Left hindlimb (tissue), 1 donor: ENCODE measurements around the gene MAN1B1.

Experiments
- DNase-seq: peaks from one replicate; pipeline ENCODE4 v3.0.0-alpha.2; 2018

MAN1B1 gene

DNA sequence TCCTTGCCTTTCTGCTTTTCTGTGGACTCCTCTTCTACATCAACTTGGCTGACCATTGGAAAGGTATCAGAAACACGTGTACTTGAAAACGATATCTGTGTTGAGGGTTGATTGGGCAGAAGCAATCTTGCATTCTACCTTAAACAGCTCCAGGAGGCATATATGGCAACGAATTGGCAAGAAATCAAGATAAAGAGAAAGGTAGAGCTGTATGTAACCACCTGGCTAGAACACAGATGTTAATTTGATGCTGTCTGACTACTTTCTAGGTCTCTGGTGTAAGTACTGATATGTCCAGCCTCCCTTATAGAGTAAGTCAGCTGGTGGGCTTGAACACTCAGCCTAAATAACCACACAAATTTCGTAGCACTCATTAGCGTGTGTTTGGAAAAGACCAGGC is 1.3 kb downstream of the MAN1B1 start:
- no peak for DNase-seq

DNA sequence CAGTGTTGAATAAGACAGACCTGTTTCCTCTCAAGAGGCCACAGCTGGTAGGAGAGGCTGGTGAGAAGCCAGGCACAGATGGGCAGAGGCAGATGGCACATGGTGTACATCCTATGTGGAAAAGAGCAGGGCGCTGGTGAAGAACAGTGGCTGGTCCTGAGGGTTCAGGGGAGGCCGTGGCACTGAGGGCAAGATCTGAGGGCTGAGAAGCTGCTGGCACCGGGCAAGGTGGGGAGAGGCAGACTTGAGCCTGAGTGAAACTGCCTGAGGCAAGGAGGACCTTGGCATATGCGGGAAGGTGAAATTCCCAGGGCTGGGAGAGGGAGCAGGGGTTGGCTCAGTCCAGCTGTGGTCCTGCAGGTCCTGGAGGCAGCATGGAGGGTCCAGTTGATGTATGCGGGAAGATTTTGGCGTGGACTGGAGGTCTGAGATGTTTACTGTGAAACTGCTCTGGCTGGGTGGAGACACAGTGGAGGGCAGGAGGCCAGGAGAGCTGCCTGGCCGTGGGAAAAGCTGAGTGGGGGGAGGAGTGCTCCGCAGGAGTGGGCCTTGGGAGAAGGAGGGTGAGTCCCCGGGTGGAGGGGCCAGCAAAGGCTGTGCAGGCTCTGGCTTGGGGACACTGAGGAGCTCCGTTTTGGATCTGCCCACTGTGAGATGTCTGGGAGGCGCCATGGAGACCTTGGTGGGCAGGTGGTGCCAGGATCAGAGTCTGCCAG is 2.6 kb downstream of the MAN1B1 start:
- no peak for DNase-seq

DNA sequence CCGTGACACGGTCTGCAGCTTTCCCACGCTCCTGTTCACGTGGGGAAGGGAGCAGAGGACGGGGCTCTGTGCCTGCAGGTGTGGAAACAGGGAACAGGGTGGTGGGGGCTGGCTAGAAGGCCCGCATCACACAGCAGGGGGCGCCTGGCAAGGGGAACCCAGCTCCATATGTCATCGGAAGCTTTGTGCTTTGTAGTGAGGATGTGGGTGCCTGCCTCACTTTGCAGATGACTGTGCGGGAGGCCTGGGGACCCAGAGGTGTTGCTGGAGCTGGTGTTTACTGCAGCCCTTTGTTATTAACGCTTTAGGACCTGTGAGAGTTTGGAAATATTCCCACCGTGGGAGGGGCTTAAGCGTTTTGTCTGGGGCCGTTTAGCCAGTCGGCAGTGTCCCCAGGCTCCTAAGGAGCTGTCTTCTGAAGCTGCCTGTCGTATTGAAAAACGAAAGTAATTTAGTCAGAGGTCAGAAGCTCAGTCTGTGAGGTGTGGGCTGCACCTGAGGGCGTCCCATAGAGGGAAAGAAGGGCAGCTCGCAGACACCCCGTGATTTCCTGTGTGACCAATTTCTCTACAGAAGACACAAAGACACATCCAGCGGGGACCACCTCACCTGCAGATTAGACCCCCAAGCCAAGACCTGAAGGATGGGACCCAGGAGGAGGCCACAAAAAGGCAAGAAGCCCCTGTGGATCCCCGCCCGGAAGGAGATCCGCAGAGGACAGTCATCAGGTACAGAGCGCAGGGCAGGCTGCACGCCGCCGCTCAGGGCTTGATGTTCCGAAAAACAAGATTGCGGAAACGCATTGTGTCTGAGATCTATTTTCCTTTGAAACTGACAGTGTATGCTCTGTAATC is 9.1 kb downstream of the MAN1B1 start:
- DNase-seq, result no peak

DNA sequence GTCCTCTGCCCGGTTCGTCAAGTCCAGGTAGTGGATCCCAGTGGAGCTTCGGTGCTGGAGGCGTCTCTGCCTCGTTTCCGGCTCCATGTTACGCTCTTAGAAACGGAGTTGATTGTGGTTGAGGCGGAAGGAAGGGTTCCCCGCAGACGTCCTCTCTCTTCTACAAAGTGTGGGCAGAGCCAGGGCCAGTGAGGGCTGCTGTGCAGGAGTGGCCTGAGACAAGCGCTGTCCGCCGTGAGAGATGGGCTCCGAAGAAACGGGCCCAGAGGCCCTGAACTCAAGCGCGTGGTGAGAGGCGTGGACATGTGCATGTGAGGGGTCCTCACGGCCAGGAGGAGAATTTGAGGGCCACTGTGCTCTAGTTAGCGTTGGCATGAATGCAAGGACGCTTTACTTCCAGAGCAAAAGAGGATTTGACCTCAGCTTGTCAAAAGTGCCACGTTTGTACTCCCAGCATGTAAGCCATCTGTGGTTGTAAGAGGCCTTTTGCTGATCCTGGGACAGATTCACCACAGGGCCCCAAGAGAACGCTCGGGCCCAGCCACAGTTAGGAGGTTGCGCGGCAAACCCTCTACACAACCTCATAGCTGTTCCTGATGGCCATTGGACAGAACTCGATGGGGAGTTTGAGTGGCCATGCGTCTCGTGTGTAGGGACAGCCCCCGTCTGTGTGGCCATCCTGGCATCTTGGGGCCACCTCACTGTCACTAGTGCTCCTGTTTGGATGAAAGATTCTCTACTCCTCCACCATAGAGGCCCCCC is 10.2 kb downstream of the MAN1B1 start:
- no peak for DNase-seq

DNA sequence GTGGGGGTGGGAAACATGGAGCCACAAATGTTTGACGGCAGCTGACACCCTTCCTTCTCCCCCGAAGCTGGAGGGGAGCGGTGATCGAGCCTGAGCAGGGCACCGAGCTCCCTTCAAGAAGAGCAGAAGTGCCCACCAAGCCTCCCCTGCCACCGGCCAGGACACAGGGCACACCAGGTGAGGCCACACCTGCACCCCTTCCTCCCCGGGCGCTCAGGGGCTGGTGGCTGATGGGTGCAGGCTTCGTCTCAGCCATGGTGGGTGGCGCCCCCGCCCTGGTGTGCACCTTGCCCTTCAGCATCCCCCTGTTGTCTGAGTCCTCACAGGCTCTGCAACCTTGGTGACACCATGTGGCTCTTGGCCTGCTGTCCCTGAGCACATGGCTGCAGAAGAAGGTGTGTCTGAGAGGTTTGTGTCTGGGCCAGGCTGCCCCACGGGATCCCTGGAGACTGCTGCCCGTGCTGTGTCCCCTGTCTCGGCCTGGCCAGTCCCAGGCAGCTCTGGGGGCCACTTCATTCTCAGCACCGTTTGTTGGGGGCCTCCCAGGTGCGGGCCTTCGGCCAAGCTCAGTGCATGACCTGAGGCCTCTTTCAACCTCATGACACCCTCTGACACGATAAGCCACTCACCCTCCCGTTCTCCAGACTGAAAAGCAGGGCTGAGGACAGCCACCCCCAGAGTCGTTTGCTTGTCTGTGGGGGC is 11.1 kb downstream of the MAN1B1 start:
- DNase-seq, result no peak

DNA sequence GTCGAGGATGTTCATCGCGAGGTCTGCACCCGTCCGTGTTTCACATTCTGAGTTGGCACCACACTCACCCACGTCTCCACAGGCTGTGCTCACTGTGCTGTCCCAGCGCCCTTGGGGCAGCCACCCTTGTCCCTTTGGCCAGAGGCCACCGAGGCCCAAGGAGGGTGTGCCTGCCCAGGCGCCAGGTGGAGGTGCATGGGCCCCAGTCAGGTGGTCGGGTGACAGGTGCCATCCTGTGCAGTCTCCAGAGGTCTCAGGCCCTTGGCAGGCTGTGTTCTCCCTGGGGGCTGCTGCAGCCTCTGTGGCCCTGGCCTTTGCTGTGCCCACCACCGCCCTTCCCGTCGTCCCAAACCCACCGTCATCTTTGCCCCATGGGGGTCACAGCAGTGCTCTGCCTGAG is 12.4 kb downstream of the MAN1B1 start:
- DNase-seq, result no peak

DNA sequence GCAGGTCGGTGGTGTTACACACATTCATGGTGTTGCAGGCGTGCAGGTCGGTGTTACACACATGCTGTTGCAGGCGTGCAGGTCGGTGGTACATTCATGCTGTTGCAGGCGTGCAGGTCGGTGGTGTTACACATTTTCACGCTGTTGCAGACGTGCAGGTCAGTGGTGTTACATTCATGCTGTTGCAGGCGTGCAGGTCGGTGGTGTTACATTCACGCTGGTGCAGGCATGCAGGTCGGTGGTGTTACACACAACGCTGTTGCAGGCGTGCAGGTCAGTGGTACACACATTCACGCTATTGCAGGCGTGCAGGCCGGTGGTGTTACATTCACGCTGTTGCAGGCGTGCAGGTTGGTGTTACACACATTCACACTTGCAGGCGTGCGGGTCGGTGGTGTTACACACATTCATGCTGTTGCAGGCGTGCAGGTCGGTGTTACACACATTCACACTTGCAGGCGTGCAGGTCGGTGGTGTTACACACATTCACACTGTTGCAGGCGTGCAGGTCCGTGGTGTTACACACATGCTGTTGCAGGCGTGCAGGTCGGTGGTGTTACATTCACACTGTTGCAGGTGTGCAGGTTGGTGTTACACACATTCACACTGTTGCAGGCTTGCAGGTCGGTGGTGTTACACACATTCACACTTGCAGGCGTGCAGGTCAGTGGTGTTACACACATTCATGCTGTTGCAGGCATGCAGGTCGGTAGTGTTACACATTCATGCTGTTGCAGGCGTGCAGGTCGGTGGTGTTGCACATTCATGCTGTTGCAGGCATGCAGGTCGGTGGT is 16.6 kb downstream of the MAN1B1 start:
- no peak for DNase-seq

DNA sequence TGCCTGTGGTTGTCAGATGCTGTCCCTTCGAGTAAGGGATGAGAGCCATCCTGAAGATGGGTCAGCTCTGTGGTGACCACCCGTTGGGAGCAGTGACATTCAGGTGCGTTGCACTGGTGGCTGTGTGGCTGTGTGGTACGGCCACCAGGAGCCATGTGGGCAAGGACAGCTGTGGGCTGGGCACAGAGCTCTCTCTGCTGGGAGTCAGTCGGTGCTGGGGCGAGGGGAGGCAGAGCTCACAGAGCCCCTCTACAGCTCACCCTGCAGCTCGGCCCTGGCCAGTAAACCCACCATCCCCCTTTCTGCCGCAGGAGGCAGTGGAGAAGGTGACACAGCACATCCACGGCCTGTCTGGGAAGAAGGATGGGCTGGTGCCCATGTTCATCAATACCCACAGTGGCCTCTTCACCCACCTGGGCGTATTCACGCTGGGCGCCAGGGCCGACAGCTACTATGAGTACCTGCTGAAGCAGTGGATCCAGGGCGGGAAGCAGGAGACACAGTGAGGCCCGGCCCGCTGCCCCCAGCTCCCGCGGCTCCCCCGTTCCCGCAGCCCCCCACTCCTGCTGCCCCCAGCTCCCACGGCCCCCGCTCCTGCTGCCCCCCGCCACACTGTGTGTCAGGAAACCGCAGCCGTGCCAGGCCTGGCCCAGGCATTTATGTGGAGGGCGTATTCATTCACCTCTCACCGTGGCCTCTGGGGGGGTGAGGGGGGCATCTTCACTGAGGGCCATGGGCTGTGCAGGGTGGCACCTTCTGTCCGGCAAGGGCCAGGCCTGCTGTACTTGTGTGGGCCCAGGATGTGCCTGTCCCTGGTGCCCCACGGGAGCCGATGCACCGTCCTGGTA is 19.3 kb downstream of the MAN1B1 start:
- DNase-seq, result no peak

DNA sequence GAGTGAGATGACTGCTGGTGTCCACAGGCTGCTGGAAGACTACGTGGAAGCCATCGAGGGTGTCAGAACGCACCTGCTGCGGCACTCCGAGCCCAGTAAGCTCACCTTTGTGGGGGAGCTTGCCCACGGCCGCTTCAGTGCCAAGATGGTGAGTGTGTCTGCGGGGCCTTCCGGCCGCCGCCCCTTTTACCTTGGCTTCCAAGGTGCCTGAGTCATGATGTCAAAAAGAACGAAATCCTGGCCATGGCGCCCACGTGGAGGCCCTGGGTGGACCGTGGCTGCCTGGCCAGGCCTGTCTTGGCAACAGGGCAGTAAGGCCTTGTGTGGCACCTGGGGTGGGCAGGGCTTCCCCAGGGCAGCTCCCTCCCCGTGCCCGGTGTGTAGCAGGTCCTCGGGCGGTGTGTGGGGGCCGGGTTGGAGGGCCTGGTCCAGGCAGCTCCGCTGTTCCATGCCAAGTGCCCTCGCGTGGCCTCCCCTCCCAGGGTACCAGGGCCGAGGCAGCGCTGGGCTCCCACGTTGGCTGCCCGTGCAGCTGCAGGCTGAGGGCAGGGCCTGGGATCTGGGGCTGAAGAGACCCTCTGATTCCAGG is 20.0 kb downstream of the MAN1B1 start:
- no peak for DNase-seq

DNA sequence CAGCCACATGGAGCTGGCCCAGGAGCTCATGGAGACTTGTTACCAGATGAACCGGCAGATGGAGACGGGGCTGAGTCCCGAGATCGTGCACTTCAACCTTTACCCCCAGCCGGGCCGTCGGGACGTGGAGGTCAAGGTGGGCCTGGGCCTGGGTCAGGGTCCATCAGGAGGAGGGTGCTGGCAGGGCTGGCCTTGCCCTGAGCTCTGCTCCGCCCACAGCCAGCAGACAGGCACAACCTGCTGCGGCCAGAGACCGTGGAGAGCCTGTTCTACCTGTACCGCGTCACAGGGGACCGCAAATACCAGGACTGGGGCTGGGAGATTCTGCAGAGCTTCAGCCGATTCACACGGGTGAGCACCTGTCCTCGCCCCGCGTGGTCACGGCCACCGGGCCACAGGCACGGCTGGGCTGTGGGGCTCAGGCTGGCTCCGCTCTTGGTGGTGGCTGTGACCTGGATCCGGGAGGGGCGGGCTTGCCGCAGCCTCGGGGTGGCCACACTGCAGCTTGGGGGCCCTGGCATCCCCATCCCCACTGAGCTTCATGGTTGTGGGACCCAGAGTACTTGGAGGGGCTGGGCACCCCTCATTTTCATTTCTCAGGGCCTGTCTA is 20.6 kb downstream of the MAN1B1 start:
- no peak for DNase-seq

DNA sequence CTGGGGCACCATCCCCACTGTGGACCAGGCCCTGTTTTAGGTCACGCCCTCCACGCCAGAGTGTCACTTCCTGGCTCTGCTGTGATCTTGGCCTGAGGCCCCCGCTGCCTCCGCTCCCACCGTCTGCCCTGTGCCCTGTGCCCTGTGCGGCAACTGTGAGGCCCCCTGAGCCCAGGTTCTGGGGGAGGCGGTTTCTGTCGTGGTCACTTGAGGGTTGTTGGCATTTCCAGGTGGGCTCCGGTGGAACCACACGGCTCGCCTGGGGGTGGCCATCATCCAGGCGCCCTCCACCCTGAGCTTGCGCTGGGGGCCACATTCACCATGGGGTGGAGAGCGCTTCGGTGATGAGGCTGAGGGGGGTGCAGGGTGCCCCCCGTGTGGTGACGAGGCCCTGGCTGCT is 21.2 kb downstream of the MAN1B1 start:
- no peak for DNase-seq

DNA sequence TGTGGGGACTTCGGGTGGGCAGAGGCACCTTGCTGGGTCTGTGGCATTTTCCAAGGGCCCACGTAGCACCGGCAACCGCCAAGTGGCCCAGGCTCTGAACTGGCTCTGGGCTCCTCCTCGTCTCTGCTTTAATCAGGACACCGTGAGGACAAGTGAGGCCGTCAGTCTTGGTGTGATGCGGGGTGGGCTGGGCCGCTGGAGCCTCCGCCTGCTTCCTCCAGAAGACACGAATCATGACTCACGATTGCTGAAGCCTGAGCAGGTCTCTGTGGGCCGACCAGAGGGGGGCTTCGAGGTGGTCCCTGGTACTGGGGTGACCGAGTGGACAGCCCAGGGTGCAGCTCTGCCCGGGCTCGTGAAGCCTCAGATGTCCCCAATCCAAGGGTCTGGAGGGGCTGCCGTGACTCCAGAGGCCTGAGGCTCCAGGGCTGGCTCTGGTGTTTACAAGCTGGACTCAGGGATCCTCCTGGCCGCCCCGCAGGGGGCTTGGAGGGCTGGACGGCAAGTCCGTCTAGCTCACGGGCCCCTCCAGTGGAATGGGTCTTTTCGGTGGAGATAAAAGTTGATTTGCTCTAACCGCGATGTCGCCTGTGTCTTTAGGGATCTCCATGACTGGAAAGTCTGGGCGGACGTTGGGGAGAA is 21.9 kb downstream of the MAN1B1 start:
- DNase-seq, result no peak

DNA sequence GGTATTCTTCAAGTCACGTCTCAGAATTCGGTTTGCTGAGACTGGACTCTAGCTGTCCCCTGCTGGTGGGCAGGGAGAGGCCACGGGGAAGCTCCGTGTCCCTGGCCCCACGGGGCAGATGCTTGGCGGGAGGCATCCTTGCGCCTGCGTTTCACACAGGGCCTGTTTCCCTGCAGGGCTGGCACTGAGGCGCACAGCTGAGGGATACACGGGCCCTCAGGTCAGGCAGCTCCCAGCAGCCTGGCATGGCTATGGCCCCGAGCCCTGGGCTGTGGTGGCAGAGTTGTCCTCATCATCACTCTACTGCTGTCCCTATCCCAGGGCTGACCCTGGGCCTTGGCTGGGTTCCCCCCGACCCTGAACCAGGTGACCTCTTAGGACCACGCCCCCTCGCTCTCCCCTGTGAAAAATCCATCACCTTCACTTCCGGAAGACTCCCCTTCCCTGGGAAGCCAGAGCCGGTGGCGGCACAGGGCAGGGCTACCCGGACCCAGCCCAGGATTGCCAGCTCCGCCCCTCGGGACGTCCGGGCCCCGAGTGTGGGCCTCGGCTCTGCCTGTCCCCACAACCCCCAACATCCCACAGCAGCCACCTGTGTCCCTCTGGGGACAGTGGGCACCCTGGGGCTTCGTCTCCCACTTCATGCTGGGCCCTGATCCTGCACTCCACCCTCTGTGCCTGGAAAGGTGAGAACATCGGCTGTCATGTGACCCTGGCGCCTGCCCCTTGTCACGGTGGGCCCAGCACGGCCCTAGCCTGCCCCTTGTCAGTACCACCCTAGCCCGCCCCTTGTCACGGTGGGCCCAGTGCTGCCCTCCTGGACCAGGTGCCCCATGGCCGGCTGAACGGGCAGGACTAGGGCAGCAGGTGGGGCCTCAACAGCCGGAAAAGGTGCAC is 22.7 kb downstream of the MAN1B1 start:
- DNase-seq, result no peak

DNA sequence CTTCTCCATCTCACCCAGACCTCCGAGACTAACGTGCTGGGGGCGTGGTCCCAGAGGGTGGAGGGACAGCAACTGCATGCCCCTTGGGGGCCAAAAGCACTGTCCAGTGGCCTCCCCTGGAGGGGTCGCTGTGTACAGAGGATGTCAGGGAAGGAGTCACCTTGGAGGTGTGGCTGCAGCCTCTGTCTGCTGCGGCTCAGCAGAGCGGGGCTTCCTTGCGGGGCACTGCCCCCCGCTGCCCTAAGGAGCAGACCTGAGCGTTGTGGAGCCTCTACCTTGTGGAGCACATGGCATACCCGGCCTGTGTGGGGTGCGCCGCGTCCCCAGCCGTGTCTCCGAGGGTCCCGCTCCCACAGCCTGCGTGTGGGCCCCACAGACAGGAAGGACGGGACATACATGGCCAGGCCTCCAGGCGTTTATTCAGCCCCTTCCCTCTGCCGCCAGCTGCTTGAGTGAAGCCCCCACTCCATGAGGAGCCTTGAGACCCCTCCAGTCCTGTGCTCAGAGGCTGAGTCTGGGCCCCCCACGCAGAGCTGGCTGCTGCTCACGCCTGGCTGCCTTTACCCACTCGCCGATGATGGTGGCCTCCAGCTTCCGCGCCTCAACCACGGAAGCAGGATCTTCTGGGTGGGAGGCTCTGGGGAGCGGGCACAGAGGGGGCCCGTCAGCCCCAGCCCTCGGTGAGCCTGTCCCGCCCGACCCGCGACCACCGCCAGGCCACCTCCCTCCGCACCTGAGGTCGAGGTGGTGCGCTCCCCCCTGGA is 23.5 kb downstream of the MAN1B1 start:
- DNase-seq, result no peak

DNA sequence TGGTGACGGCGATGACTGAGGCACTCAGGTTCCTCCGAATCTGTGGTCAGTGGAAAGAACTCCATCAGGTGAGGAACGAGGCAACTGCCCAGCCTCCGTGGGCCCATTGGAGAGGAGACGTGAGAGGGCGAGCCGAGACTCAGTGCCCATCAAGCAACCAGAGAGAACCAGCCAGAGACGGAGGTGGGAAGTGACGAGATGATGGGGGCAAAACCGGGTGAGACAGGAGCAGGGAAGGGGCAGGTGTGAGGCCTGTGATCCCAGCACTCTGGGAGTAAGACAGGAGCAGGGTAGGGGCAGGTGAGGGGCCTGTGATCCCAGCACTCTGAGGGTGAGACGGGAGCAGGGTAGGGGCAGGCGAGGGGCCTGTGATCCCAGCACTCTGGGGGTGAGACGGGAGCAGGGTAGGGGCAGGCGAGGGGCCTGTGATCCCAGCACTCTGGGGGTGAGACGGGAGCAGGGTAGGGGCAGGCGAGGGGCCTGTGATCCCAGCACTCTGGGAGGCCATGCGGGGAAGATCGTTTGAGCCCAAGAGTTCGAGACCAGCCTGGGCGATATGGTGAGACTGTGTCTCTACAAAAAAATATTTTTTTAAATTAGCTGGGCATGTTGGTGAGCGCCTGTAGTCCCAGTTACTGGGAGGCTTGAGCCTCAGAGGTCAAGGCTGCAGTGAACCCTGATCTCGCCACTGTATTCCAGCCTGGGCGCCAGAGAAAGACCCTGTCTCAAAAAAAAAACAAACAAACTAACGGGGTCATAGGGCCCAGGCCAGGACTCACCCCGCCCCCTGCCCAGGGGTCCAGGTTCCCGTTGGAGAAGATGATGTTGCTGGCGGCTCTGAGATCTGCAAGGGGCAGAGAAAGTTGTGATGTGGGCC is 24.4 kb downstream of the MAN1B1 start:
- no peak for DNase-seq

DNA sequence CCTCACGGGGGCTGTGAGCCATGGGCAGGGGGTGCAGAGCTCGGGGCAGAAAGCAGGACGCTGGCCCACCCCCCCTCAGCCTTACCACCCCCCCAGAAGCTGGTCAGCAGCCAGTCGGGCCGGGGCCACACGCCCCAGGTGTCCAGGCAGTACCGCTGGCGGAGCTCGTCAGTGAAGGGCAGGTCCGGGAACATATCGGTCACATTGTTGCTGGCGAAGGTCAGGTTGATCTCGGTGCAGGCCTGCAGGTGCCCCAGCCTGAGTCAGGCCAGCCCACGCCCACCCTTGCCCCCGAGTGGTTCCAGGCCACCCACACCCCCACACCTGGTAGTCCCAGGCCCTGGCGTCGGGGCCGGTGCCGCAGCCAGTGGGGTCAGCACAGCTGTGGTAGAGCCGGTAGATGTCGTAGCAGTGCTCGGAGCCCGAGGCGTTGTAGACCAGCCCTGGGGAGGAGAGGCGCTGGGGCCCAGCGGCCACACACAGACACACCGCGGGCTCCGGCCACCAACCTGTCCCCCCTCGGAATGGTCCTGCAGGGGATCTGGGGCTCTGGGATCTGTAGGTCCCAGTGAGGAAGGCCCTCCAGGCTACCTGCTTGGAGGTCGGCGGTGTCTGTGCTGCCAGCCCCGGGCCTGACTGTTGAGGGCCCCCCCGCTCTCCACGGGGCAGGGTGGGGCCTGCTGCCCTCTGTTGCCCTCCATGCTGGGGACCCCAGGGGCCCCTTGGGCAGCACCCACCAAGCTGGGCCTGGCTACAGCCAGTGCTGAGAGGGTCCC is 25.2 kb downstream of the MAN1B1 start:
- DNase-seq, result no peak
